ENCODE data around the gene RNF207. TPM values are rescaled to one million over a fixed set of nuclear protein-coding genes. Genes with fewer than 3 reads are reported as not detected.

RNF207 gene
- total and polyA plus RNA-seq, 9 donors: 2.0 to 24.4 (median 7.7) TPM

GRCh38 chr1:6245869-6246496 is 40.1 kb downstream of the RNF207 start:
- no peaks in the 10 kb centered on the region for H3K36me3 ChIP-seq
- WGBS, 3 donors: 1 to 6% (median 2%) methylated on average over 35 to 49 of the region's 49 CpGs
- no peak overlapping the region for H3K27ac ChIP-seq
- peak in 2 of 5 donors; percentile 56 to 65 for DNase-seq
- peaks cover 15% of the 10 kb centered on the region for H3K27me3 ChIP-seq
- H3K4me3 ChIP-seq: no peak overlapping the region
- TF ChIP-seq CTCF (IDR thresholded peaks at IDR 0.05): no peak
- peaks cover 22% of the 10 kb centered on the region for H3K4me1 ChIP-seq (ENCODE audit: insufficient read depth)
- no peaks in the 10 kb centered on the region for H3K9me3 ChIP-seq
- intact Hi-C loops (cut with DNase I): loop anchor here (2.0 to 10.0 kb wide), 8 partner anchors 96 to 201 kb away; partner anchors contain the start of gene KCNAB2 (in 1 of the 4)

DNA sequence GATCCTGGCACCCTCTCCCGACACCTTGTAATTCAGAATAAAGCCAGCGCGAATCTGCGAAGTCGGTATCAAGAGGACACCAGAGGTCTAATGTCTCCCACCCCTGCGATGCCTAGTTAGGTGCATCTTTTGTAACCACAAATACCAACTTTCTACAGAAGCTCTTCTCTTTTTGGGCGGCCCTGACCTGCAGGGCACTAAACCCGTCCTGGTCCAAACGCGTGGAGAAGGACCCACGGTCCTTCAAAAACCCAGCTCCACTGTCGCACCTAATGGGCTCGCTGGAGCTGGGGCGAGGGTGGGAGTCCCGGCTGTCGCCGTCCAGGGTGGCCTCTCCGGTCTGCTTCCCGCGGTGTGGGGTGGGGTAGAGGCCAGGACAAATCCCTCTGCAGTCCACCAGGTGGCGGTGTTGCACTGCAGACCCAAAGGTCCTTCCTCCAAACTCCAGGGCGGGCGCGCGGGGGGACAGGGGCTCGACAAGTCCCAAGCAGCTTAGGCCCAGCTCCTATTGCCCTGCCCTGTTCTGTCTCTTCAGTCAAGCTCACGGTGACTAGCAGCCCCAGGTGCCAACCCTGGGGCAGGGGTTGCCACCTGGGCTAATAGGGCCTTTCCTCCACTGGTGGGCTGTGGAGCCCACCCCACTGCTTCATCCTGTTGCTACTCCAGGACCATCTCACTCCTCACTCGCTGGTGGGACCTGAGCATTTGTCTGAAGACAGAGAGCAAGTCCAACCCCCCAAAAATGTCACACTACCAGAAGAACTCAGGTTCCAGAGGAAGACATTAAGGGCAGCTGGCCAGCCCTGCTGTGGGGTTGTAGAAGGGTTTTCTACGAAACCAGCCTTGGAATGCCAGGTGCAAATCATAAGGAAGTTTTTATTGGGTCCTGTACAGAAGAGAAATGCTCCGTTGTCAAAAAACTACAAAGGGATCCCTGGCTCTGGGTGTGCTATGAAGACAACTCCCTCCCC is 40.9 kb downstream of the RNF207 start:
- no peaks in the 10 kb centered on the region for H3K9me3 ChIP-seq
- no peak overlapping the region for H3K27ac ChIP-seq
- H3K36me3 ChIP-seq: no peaks in the 10 kb centered on the region
- TF ChIP-seq CTCF (IDR thresholded peaks at IDR 0.05) (peak; percentile 85 to 96 (median 95)), EP300 (IDR thresholded peaks at IDR 0.05) (no peak), POLR2A (IDR thresholded peaks at IDR 0.05) (no peak)
- 2 to 6% (median 5%) methylated on average over 22 to 30 of the region's 30 CpGs for WGBS, 3 donors
- intact Hi-C loops (cut with DNase I): loop anchor here (2.0 to 10.0 kb wide), 8 partner anchors 96 to 202 kb away; partner anchors contain the start of gene KCNAB2 (in 1 of the 4)
- no peak overlapping the region for H3K4me3 ChIP-seq
- peaks cover 15% of the 10 kb centered on the region for H3K27me3 ChIP-seq
- H3K4me1 ChIP-seq (ENCODE audit: insufficient read depth): peaks cover 20% of the 10 kb centered on the region
- peak; percentile 79 to 91 (median 87) for DNase-seq

DNA sequence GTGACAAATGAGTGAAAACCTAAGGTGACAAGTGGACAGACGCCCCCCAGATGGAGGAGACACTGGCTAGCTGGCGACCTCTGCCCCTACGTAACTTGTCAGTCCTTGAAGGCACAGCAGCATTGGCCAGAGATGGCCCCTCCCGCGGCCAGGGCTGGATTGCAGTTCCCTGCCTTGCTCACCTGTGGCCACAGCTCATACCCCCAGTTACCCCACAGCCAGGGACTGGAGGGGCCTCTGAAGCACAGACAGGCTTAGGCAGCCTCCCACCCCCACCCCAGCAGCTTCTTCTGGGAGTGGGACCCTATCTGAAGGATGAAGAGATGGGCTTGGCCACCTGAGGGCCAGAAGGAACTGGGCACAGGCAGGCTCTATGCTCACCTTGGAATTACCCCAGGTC is 41.7 kb downstream of the RNF207 start:
- TF ChIP-seq CTCF (IDR thresholded peaks at IDR 0.05): no peak
- TF ChIP-seq POLR2A (IDR thresholded peaks at IDR 0.05): no peak
- TF ChIP-seq EP300 (IDR thresholded peaks at IDR 0.05): no peak
- no peak overlapping the region for H3K27ac ChIP-seq
- peaks cover 15% of the 10 kb centered on the region for H3K27me3 ChIP-seq
- intact Hi-C loops (cut with DNase I): loop anchor here (2.0 to 10.0 kb wide), 8 partner anchors 95 to 203 kb away; partner anchors contain the start of gene KCNAB2 (in 1 of the 4)
- no peaks in the 10 kb centered on the region for H3K9me3 ChIP-seq
- no peak overlapping the region for H3K4me3 ChIP-seq
- H3K36me3 ChIP-seq: no peaks in the 10 kb centered on the region
- peaks cover 18% of the 10 kb centered on the region for H3K4me1 ChIP-seq (ENCODE audit: insufficient read depth)
- DNase-seq: peak in 2 of 5 donors; percentile 39 to 47
- 50 to 61% (median 58%) methylated on average over 5 of the region's 5 CpGs for WGBS, 3 donors

- WGBS, 3 donors: 43 to 56% (median 54%) methylated on average over 14 of the region's 14 CpGs
- H3K9me3 ChIP-seq: no peaks in the 10 kb centered on the region
- TF ChIP-seq POLR2A (IDR thresholded peaks at IDR 0.05): no peak
- no peak for TF ChIP-seq CTCF (IDR thresholded peaks at IDR 0.05)
- no peak for TF ChIP-seq EP300 (IDR thresholded peaks at IDR 0.05)
- H3K4me3 ChIP-seq: no peak overlapping the region
- H3K27ac ChIP-seq: peak overlapping the region in 1 of 2 donors; percentile 33
- intact Hi-C loops (cut with DNase I): loop anchor here in 3 of 4 donors (5.0 to 10.0 kb wide), 6 partner anchors 94 to 203 kb away; partner anchors contain the start of gene KCNAB2 (in 1 of the 3)
- H3K27me3 ChIP-seq: peaks cover 10% of the 10 kb centered on the region
- H3K4me1 ChIP-seq (ENCODE audit: insufficient read depth): peaks cover 18% of the 10 kb centered on the region
- H3K36me3 ChIP-seq: no peaks in the 10 kb centered on the region
- DNase-seq: peak; percentile 53 to 83 (median 72)
Measured at GRCh38 chr1:6248161-6248776, 42.4 kb downstream of the RNF207 start.
